Smooth muscle cell (in vitro differentiated cells): ENCODE measurements around the gene CCDC34. TPM values are rescaled to one million over a fixed set of nuclear protein-coding genes. Genes with fewer than 3 reads are reported as not detected.

Experiments used
- DNase-seq: peaks from one replicate; lab custom pipeline; 2025; ENCODE audit not compliant: unreplicated experiment; lab: John Stamatoyannopoulos, UW
- H2AFZ ChIP-seq: fragments of 200-600 bp; sonication (generic); 2 replicates; pipeline ENCODE4 v1.6.0; 2016; ENCODE audit warnings: antibody characterized with exemption, low read depth, mild to moderate bottlenecking
- H3F3A ChIP-seq: fragments of 200-600 bp; sonication (generic); 2 replicates; pipeline ENCODE4 v1.6.0; 2017; ENCODE audit warnings: antibody characterized with exemption, low read depth
- H3K27ac ChIP-seq: fragments of 200-600 bp; sonication (generic); 2 replicates; pipeline ENCODE4 v1.5.1; 2016; ENCODE audit warnings: low read depth, mild to moderate bottlenecking
- H3K27me3 ChIP-seq: fragments of 200-600 bp; sonication (generic); 2 replicates; pipeline ENCODE4 v1.6.1; 2016; ENCODE audit warnings: low read depth, mild to moderate bottlenecking
- H3K36me3 ChIP-seq: fragments of 200-600 bp; sonication (generic); 2 replicates; pipeline ENCODE4 v1.5.1; 2016; ENCODE audit warnings: low read depth
- H3K4me1 ChIP-seq: fragments of 200-600 bp; sonication (generic); 2 replicates; pipeline ENCODE4 v1.5.1; 2016; ENCODE audit warnings: low read depth
- H3K4me2 ChIP-seq: fragments of 200-600 bp; sonication (generic); 2 replicates; pipeline ENCODE4 v1.6.0; 2016; ENCODE audit warnings: mild to moderate bottlenecking
- H3K4me3 ChIP-seq: fragments of 200-600 bp; sonication (generic); 2 replicates; pipeline ENCODE4 v1.5.1; 2016; ENCODE audit warnings: mild to moderate bottlenecking
- H3K79me2 ChIP-seq: fragments of 200-600 bp; sonication (generic); 2 replicates; pipeline ENCODE4 v1.6.0; 2016; ENCODE audit warnings: low read depth, mild to moderate bottlenecking
- H3K9ac ChIP-seq: fragments of 200-600 bp; sonication (generic); 2 replicates; pipeline ENCODE4 v1.6.0; 2016; ENCODE audit warnings: low read depth
- H3K9me3 ChIP-seq: fragments of 200-600 bp; sonication (generic); replicated peaks from 2 replicates; pipeline ENCODE4 v1.5.1; 2016; ENCODE audit warnings: low read depth
- H4K20me1 ChIP-seq: fragments of 200-600 bp; sonication (generic); 2 replicates; pipeline ENCODE4 v1.6.0; 2016; ENCODE audit warnings: low read depth
- CTCF ChIP-seq: fragments of 200-600 bp; sonication (generic); IDR thresholded peaks from 2 replicates; pipeline ENCODE4 v1.5.1; 2017; ENCODE audit warnings: borderline replicate concordance, mild to moderate bottlenecking, antibody characterized with exemption; ENCODE audit not compliant: insufficient read depth, poor library complexity, severe bottlenecking
- WGBS: methylation state at CpG from one replicate; pipeline ENCODE4 v1.1.7; 2016; ENCODE audit warnings: low lambda C conversion rate; 5-methylcytosine and 5-hydroxymethylcytosine counted together
- polyA plus RNA-seq: library from polyadenylated mRNA; unstranded; fragments of >200 nt; fragmentation: Nextera tagmentation; extraction: Ambion mirVana; gene quantifications from 2 replicates; pipeline ENCODE4 v1.2.1, GENCODE V29; 2016
- total RNA-seq: library from RNA; depleted of rRNA; stranded (reverse); fragments of >200 nt; gene quantifications from 2 replicates; pipeline ENCODE4 v1.2.3, GENCODE V29; 2014

The CCDC34 gene
- total and polyA plus RNA-seq, 2 experiments from 2014 or later: 6.7 to 9.3 TPM

- no peak for TF ChIP-seq CTCF
- no peak overlapping the region for H3K4me2 ChIP-seq
- no peak for DNase-seq
- no peaks in the 10 kb centered on the region for H3K27me3 ChIP-seq
- H3F3A ChIP-seq: no peaks in the 10 kb centered on the region
- no peak overlapping the region for H3K4me3 ChIP-seq
- no peak overlapping the region for H2AFZ ChIP-seq
- WGBS: 91% methylated on average over 1 of the region's 1 CpG
- H3K9ac ChIP-seq: no peak overlapping the region
- H3K9me3 ChIP-seq: no peaks in the 10 kb centered on the region
- no peaks in the 10 kb centered on the region for H3K79me2 ChIP-seq
- H4K20me1 ChIP-seq: no peaks in the 10 kb centered on the region
- no peak overlapping the region for H3K27ac ChIP-seq
- peaks cover 3% of the 10 kb centered on the region for H3K36me3 ChIP-seq
- peaks cover 37% of the 10 kb centered on the region for H3K4me1 ChIP-seq
These were observed 20.6 kb upstream of the CCDC34 start for GRCh38 chr11:27383645-27384044.

- Histone ChIP-seq H3K36me3 (peaks cover 7% of the 10 kb centered on the region), H3F3A (no peaks in the 10 kb centered on the region), H3K27ac (no peak overlapping the region), H3K79me2 (no peaks in the 10 kb centered on the region), H3K4me2 (no peak overlapping the region), H3K9me3 (no peaks in the 10 kb centered on the region), H3K4me1 (peaks cover 13% of the 10 kb centered on the region), H3K27me3 (no peaks in the 10 kb centered on the region), H2AFZ (no peak overlapping the region), H3K9ac (no peak overlapping the region), H3K4me3 (no peak overlapping the region), H4K20me1 (no peaks in the 10 kb centered on the region)
- no peak for TF ChIP-seq CTCF
- 77% methylated on average over 5 of the region's 5 CpGs for WGBS
- DNase-seq: no peak
These were observed 18.2 kb upstream of the CCDC34 start for GRCh38 chr11:27381238-27381666.

- Histone ChIP-seq H3K4me2 (no peak overlapping the region), H3K36me3 (peaks cover 7% of the 10 kb centered on the region)
- WGBS: 87% methylated on average over 2 of the region's 2 CpGs
These were observed 17.8 kb upstream of the CCDC34 start for GRCh38 chr11:27380771-27381170.

More at GRCh38 chr11:27380771-27381170, 17.8 kb upstream of the CCDC34 start:
- TF ChIP-seq CTCF: no peak
- H2AFZ ChIP-seq: no peak overlapping the region
- H3K79me2 ChIP-seq: no peaks in the 10 kb centered on the region
- H3K9me3 ChIP-seq: no peaks in the 10 kb centered on the region
- H3K4me1 ChIP-seq: peaks cover 8% of the 10 kb centered on the region
- H3F3A ChIP-seq: no peaks in the 10 kb centered on the region
- no peak overlapping the region for H3K4me3 ChIP-seq
- H4K20me1 ChIP-seq: no peaks in the 10 kb centered on the region
- H3K27me3 ChIP-seq: no peaks in the 10 kb centered on the region
- no peak for DNase-seq
- no peak overlapping the region for H3K9ac ChIP-seq
- no peak overlapping the region for H3K27ac ChIP-seq
